ENCODE results near the gene DNLZ. TPM values are rescaled to one million over a fixed set of nuclear protein-coding genes. Genes with fewer than 3 reads are reported as not detected.

DNLZ gene
- total RNA-seq, 1 experiment from 2014 or later: 9.1 TPM

GRCh38 chr9:136387217-136387616 lies 23.7 kb upstream of the DNLZ start:
- intact Hi-C loops (cut with micrococcal nuclease; ENCODE audit: unreplicated experiment): no loop called here
- H3K9me2 ChIP-seq (ENCODE audit: insufficient read depth): no peaks in the 10 kb centered on the region
- no peak for TF ChIP-seq EZH2 (IDR thresholded peaks at IDR 0.05; ENCODE audit: low read depth)
- no peak for TF ChIP-seq CTCF (conservative IDR thresholded peaks at IDR 0.05)
- DNase-seq: no peak
- H4K20me1 ChIP-seq (ENCODE audit: insufficient read depth): no peaks in the 10 kb centered on the region; the same call in 1 of the 2 replicates
- no peak overlapping the region for H3K27ac ChIP-seq
- H3K36me3 ChIP-seq (ENCODE audit: low read depth): no peaks in the 10 kb centered on the region; the same call in 1 of the 2 replicates
- no peaks in the 10 kb centered on the region for H3K79me2 ChIP-seq (ENCODE audit: low read depth)
- no peaks in the 10 kb centered on the region for H3K27me3 ChIP-seq (ENCODE audit: insufficient read depth, low read depth)
- H3K4me3 ChIP-seq: no peak overlapping the region
- BruUV-seq (replicated peaks): no TSS peak
- H3K4me2 ChIP-seq: no peak overlapping the region
- ChIA-PET POLR2A (ENCODE audit: unreplicated experiment) (no interaction called here), CTCF (no interaction called here)
- no peaks in the 10 kb centered on the region for H3K9me3 ChIP-seq (ENCODE audit: insufficient read depth, low read depth)
- no peaks in the 10 kb centered on the region for H3K4me1 ChIP-seq (replicated peaks; ENCODE audit: insufficient read depth)
- no peak overlapping the region for H2AFZ ChIP-seq
- no peaks in the 10 kb centered on the region for H3F3A ChIP-seq (ENCODE audit: insufficient read depth, low read depth)

- POLR2A ChIA-PET (ENCODE audit: unreplicated experiment): interaction anchor here (1.2 kb wide), 1 partner anchor 23 kb away, joined by 4 read pairs; no protein-coding TSS in a partner anchor
- H2AFZ ChIP-seq: no peak overlapping the region
- no TSS peak for BruUV-seq (replicated peaks)
- no peak for TF ChIP-seq CTCF (conservative IDR thresholded peaks at IDR 0.05)
- no peak for TF ChIP-seq EZH2 (IDR thresholded peaks at IDR 0.05; ENCODE audit: low read depth)
- no peak overlapping the region for H3K4me3 ChIP-seq
- no peaks in the 10 kb centered on the region; the same call in 1 of the 2 replicates for H4K20me1 ChIP-seq (ENCODE audit: insufficient read depth)
- H3K4me1 ChIP-seq (replicated peaks; ENCODE audit: insufficient read depth): no peaks in the 10 kb centered on the region
- no peak for DNase-seq
- no peak overlapping the region for H3K4me2 ChIP-seq
- no peaks in the 10 kb centered on the region for H3K9me2 ChIP-seq (ENCODE audit: insufficient read depth)
- H3K36me3 ChIP-seq (ENCODE audit: low read depth): no peaks in the 10 kb centered on the region; the same call in 1 of the 2 replicates
- no peaks in the 10 kb centered on the region for H3F3A ChIP-seq (ENCODE audit: insufficient read depth, low read depth)
- H3K27me3 ChIP-seq (ENCODE audit: insufficient read depth, low read depth): no peaks in the 10 kb centered on the region
- CTCF ChIA-PET: interaction anchor here (0.6 kb wide), 1 partner anchor 62 kb away, joined by 5 read pairs; no protein-coding TSS in a partner anchor
- H3K27ac ChIP-seq: no peak overlapping the region
- intact Hi-C loops (cut with micrococcal nuclease; ENCODE audit: unreplicated experiment): no loop called here
- no peaks in the 10 kb centered on the region for H3K79me2 ChIP-seq (ENCODE audit: low read depth)
- no peaks in the 10 kb centered on the region for H3K9me3 ChIP-seq (ENCODE audit: insufficient read depth, low read depth)
Measured at GRCh38 chr9:136386018-136386417, 22.5 kb upstream of the DNLZ start.

DNA sequence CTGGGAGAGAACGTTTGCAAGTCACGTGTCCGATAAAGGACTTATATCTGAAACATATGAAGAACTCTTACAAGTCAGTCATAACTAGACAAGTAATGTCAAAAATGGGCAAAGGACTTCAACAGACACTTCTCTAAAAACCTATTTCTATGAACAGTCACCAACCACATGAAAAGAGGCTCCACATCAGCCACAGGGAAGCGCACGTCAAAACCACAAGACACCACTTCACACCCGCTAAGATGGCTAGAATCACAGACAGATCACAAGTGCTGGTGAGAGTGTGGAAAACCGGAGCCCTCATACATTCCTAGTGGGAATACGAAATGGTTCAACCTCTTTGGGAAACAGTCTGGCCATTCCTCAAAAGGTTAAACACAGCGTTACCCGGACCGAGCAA lies 21.5 kb upstream of the DNLZ start:
- Histone ChIP-seq H3F3A (ENCODE audit: insufficient read depth, low read depth) (no peaks in the 10 kb centered on the region), H3K27ac (no peak overlapping the region), H3K9me3 (ENCODE audit: insufficient read depth, low read depth) (no peaks in the 10 kb centered on the region), H3K36me3 (ENCODE audit: low read depth) (no peaks in the 10 kb centered on the region; the same call in 1 of the 2 replicates), H3K4me2 (no peak overlapping the region), H3K9me2 (ENCODE audit: insufficient read depth) (no peaks in the 10 kb centered on the region), H3K4me3 (no peak overlapping the region), H2AFZ (no peak overlapping the region), H3K27me3 (ENCODE audit: insufficient read depth, low read depth) (no peaks in the 10 kb centered on the region), H4K20me1 (ENCODE audit: insufficient read depth) (no peaks in the 10 kb centered on the region; the same call in 1 of the 2 replicates), H3K79me2 (ENCODE audit: low read depth) (no peaks in the 10 kb centered on the region), H3K4me1 (replicated peaks; ENCODE audit: insufficient read depth) (no peaks in the 10 kb centered on the region)
- no peak for TF ChIP-seq EZH2 (IDR thresholded peaks at IDR 0.05; ENCODE audit: low read depth)
- no peak for TF ChIP-seq CTCF (conservative IDR thresholded peaks at IDR 0.05)
- POLR2A ChIA-PET (ENCODE audit: unreplicated experiment): interaction anchor here (0.5 to 1.2 kb wide), 2 partner anchors 22 to 932 kb away, joined by 4 to 6 read pairs; no protein-coding TSS in a partner anchor
- intact Hi-C loops (cut with micrococcal nuclease; ENCODE audit: unreplicated experiment): no loop called here
- no TSS peak for BruUV-seq (replicated peaks)
- DNase-seq: no peak
- CTCF ChIA-PET: no interaction called here
